Measurements from ENCODE around the gene MRPS31. TPM values are rescaled to one million over a fixed set of nuclear protein-coding genes. Genes with fewer than 3 reads are reported as not detected.

The MRPS31 gene
- 10 to 100 TPM; 13.8 to 25.3 (median 15.8) TPM for total RNA-seq

DNA sequence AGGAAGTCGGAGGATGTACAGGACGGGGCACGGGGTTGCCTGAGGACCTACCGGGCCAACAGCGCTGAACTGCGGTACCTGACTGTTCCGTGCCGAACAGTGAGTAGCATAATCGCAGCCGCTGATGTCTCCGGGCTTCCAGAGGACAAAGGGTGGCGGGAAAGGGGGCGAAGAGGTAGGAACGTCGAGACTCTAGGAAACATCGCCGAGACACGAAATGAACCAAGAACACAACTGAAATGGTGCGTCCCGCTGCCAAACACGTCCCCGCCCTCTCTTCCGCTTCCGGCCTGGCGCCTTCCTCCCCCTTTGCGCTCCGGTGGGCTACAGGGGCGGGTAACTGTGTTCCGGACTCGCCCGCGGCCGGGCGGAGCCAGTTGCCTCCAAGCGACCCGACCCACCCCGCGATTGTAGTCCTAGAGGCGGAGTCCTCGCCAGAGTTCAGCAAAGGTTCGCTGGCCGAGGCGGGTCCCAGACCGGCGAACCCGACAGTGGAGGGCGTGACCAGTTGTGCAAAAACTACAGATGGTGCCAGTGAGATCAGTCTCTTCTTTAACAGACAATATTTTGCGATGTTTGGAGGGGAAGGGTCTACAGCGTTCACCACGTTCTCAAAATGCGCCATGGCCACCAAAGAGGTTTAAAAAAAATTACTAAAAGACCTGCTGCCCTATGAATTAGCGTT, at the start of gene MRPS31:
TSS of gene MRPS31 (minus strand) at position 257 of the 685 bp plus-strand sequence. CDS start at position 203, 54 bp downstream.
- H3K27ac ChIP-seq: peak within 1 kb of the TSS; percentile 70 to 88 (median 86)
- no peaks in the 10 kb centered on the region for H3K27me3 ChIP-seq
- peak within 1 kb of the TSS; percentile 80 to 93 for H3K4me3 ChIP-seq
- H3K36me3 ChIP-seq: peaks cover 0 to 7% of the 10 kb centered on the region in 2 donors
- TF ChIP-seq EP300 (IDR thresholded peaks at IDR 0.05): no peak
- peak in 1 of 4 experiments; percentile 24 for TF ChIP-seq CTCF (IDR thresholded peaks at IDR 0.05)
- TF ChIP-seq POLR2AphosphoS5 (IDR thresholded peaks at IDR 0.05): peak; percentile 90
- peak; percentile 29 to 31 for TF ChIP-seq POLR2A (IDR thresholded peaks at IDR 0.05)
- H3K4me1 ChIP-seq: peaks cover 3 to 7% (median 7%) of the 10 kb centered on the region in 3 donors
- ATAC-seq: peak; percentile 99
- 0 to 1% methylated on average over 19 to 22 of the region's 52 CpGs for WGBS, 2 donors (ENCODE audit: low coverage in 1 of 2)
- no peaks in the 10 kb centered on the region for H3K9me3 ChIP-seq

- H3K4me3 ChIP-seq: no peak overlapping the region
- WGBS, 2 donors (ENCODE audit: low coverage in 1 of 2): 92 to 94% methylated on average over 1 of the region's 1 CpG
- no peak for ATAC-seq
Observed at GRCh38 chr13:40819797-40820315, 48.9 kb upstream of the MRPS31 start.

GRCh38 chr13:40818926-40819325, 47.9 kb upstream of the MRPS31 start:
- Histone ChIP-seq H3K9me3 (peaks cover 0 to 7% (median 0%) of the 10 kb centered on the region in 3 donors), H3K27me3 (no peaks in the 10 kb centered on the region), H3K27ac (no peak overlapping the region), H3K4me3 (no peak overlapping the region), H3K36me3 (peaks cover 0 to 18% of the 10 kb centered on the region in 2 donors), H3K4me1 (no peaks in the 10 kb centered on the region)
- no peak for TF ChIP-seq CTCF (IDR thresholded peaks at IDR 0.05)
- no peak for TF ChIP-seq POLR2A (IDR thresholded peaks at IDR 0.05)
- TF ChIP-seq EP300 (IDR thresholded peaks at IDR 0.05): no peak
- TF ChIP-seq POLR2AphosphoS5 (IDR thresholded peaks at IDR 0.05): no peak
- ATAC-seq: no peak
- 91 to 96% methylated on average over 4 to 5 of the region's 5 CpGs for WGBS, 2 donors (ENCODE audit: low coverage in 1 of 2)

More at GRCh38 chr13:40819797-40820315, 48.9 kb upstream of the MRPS31 start:
- Histone ChIP-seq H3K9me3 (peaks cover 0 to 7% (median 0%) of the 10 kb centered on the region in 3 donors), H3K36me3 (peaks cover 0 to 15% of the 10 kb centered on the region in 2 donors), H3K4me1 (no peaks in the 10 kb centered on the region), H3K27ac (no peak overlapping the region), H3K27me3 (no peaks in the 10 kb centered on the region)
- TF ChIP-seq POLR2AphosphoS5 (IDR thresholded peaks at IDR 0.05) (no peak), CTCF (IDR thresholded peaks at IDR 0.05) (no peak), EP300 (IDR thresholded peaks at IDR 0.05) (no peak), POLR2A (IDR thresholded peaks at IDR 0.05) (no peak)

- no peak overlapping the region for H3K27ac ChIP-seq
- TF ChIP-seq CTCF (IDR thresholded peaks at IDR 0.05) (no peak), POLR2AphosphoS5 (IDR thresholded peaks at IDR 0.05) (no peak), POLR2A (IDR thresholded peaks at IDR 0.05) (no peak), EP300 (IDR thresholded peaks at IDR 0.05) (no peak)
- no peaks in the 10 kb centered on the region for H3K27me3 ChIP-seq
- H3K4me3 ChIP-seq: no peak overlapping the region
- peaks cover 0 to 7% (median 0%) of the 10 kb centered on the region in 3 donors for H3K9me3 ChIP-seq
- ATAC-seq: no peak
- H3K4me1 ChIP-seq: no peaks in the 10 kb centered on the region
- 88 to 96% methylated on average over 2 of the region's 2 CpGs for WGBS, 2 donors (ENCODE audit: low coverage in 1 of 2)
- peaks cover 0 to 41% of the 10 kb centered on the region in 2 donors for H3K36me3 ChIP-seq
Observed at GRCh38 chr13:40814803-40815202, 43.8 kb upstream of the MRPS31 start.

All from gastroesophageal sphincter (tissue), 4 donors.